ENCODE results near the gene DNAJB6. TPM values are rescaled to one million over a fixed set of nuclear protein-coding genes. Genes with fewer than 3 reads are reported as not detected.

The DNAJB6 gene
- total RNA-seq, 1 donor from 2014 or later, result 128 TPM

DNA sequence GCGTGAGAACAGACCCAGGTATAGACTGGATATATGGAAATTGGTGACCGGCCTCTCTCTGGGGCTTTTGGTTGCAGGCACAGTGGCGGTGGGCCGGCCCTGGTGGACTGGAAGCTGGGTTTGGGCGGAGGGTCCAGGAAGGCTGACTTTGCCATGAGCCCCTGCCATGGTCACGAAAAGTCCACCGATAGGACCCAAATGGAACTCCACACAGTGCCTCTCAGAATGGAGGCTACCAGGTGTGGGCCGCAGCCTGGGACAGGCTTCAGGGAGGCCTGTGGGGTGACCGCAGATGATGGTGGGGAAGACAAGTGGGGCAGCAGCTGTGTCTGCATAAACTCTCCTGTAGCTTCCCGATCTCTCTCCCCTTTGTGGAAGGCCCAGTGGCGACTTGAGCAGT lies 123.2 kb downstream of the DNAJB6 start:
- intact Hi-C loops (cut with micrococcal nuclease), result no loop called here
- Mint-ChIP-seq H3K27me3 (peaks cover 24% of the 10 kb centered on the region), H3K27ac (no peak overlapping the region), H3K9me3 (peaks cover 3% of the 10 kb centered on the region), H3K36me3 (ENCODE audit: low read depth) (no peaks in the 10 kb centered on the region), H3K4me3 (no peak overlapping the region), H3K4me1 (peaks cover 4% of the 10 kb centered on the region)
- DNase-seq, result peak; percentile 46

DNA sequence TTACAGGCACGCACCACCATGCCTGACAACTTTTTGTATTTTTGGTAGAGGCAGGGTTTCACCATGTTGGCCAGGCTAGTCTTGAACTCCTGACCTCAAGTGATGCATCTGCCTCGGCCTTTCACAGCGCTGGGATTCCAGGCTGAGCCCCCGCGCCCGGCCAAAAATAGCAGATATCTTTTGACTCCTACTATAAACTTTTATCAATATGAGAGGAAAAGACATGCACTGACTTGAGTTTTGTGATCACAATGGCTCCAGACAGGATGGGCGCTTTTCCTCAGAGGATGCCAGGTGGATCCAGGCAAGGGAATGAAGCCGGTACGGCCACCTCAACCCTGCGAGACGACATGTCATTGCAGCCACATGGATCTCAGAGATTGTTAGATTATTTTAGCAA lies 123.9 kb downstream of the DNAJB6 start:
- no peak overlapping the region for H3K27ac Mint-ChIP-seq
- no peaks in the 10 kb centered on the region for H3K36me3 Mint-ChIP-seq (ENCODE audit: low read depth)
- no peaks in the 10 kb centered on the region for H3K9me3 Mint-ChIP-seq
- intact Hi-C loops (cut with micrococcal nuclease), result no loop called here
- no peak overlapping the region for H3K4me3 Mint-ChIP-seq
- peak; percentile 40 for DNase-seq
- H3K4me1 Mint-ChIP-seq, result peaks cover 4% of the 10 kb centered on the region
- peaks cover 22% of the 10 kb centered on the region for H3K27me3 Mint-ChIP-seq

DNA sequence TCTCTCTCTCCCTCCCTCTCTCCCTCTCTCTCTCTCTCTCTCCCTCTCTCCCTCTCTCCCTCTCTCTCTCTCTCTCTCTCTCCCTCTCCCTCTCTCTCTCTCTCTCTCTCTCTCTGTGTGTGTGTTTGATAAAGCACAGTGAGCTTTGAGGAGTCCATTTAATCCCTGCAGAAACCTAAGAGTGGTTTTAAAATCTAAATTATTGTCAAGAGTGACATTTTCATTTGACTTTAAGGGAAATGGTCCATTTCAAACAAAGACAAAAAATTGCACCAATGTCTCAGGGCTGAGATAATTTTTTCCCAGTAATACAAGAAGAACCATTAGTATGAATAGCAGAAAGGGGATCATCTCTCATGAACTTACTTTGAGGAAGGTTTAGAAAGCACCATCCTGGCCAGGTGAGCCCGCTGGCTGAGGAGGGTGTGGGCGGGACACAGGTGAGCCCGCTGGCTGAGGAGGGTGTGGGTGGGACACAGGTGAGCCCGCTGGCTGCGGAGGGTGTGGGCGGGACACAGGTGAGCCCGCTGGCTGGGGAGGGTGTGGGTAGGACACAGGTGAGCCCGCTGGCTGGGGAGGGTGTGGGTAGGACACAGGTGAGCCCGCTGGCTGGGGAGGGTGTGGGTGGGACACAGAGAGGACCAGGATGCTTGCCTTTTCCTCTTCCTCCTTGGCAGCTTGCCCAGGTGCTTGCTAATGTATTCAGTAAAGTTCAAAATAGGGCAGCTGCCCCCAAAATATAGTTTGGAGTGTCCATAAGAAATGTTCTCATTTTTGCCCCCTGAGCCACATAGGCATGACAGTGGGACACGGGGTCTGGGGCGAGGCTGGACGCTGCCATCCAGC lies 125.0 kb downstream of the DNAJB6 start:
- Mint-ChIP-seq H3K27ac (no peak overlapping the region), H3K27me3 (peaks cover 18% of the 10 kb centered on the region), H3K36me3 (ENCODE audit: low read depth) (no peaks in the 10 kb centered on the region), H3K4me1 (peaks cover 4% of the 10 kb centered on the region), H3K9me3 (no peaks in the 10 kb centered on the region), H3K4me3 (no peak overlapping the region)
- DNase-seq, result no peak
- intact Hi-C loops (cut with micrococcal nuclease), result no loop called here

DNA sequence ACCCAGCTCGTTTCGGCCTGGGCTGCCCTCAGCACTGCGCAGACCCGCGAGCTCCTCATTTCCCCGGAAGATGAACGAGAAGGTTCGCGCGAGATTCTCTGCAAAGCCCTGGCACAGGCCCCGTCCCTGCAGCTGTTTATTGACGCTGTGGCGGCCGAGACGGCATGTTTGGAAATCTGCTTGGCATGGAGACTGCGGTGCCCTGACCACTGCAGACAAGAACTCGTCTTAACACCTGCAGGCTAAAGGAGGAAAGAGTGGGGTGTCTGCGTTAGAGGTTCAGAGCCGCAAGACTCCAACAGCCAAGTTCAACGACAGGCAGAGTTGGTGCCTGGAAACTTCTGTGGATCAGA lies 125.6 kb downstream of the DNAJB6 start:
- no peak for DNase-seq
- intact Hi-C loops (cut with micrococcal nuclease), result no loop called here

DNA sequence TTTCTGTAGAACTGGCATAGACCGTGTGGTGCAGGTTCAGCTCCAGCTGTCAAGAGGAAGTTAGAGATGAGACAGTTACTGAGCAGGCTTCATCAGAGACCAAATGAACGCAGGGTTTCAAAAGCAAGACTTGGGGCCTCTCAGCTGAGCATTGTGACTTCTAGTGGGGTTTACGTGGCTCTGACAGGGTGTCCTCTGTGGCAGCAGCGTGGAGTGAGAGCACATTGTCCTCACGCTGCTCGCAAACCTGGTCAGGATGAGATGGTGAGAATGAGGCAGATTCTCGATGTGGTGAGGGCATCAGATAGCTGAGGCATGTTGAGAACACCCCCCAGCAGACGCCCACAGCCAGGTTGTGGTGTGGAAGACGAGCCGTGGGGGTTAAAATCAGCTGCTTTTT lies 126.0 kb downstream of the DNAJB6 start:
- peaks cover 4% of the 10 kb centered on the region for H3K4me1 Mint-ChIP-seq
- H3K27me3 Mint-ChIP-seq, result peaks cover 12% of the 10 kb centered on the region
- DNase-seq, result no peak
- intact Hi-C loops (cut with micrococcal nuclease), result no loop called here
- no peak overlapping the region for H3K4me3 Mint-ChIP-seq
- H3K9me3 Mint-ChIP-seq, result no peaks in the 10 kb centered on the region
- no peaks in the 10 kb centered on the region for H3K36me3 Mint-ChIP-seq (ENCODE audit: low read depth)
- no peak overlapping the region for H3K27ac Mint-ChIP-seq

More for the DNA sequence above, 125.6 kb downstream of the DNAJB6 start:
- Mint-ChIP-seq H3K27me3 (peaks cover 14% of the 10 kb centered on the region), H3K4me3 (no peak overlapping the region), H3K36me3 (ENCODE audit: low read depth) (no peaks in the 10 kb centered on the region), H3K27ac (no peak overlapping the region), H3K4me1 (peaks cover 4% of the 10 kb centered on the region), H3K9me3 (no peaks in the 10 kb centered on the region)

DNA sequence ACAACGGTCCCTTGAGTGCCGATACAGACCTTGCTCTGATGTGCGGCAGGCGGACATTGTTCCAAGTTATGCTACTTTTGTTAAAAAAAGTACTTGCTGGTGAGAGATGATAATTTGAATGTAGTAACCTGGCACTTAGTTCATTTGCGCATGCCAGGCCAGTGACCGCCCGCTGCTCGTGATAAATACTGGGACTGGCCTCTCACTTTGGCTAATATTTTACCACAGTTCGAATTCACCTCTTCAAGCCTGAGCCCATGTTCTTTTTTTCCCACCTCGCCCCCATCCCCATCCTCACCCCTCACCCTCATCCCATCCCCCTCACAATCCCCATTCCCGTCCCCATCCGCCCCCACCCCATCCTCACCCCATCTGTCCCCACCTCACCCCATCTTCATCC lies 126.4 kb downstream of the DNAJB6 start:
- H3K4me1 Mint-ChIP-seq, result peaks cover 4% of the 10 kb centered on the region
- peaks cover 10% of the 10 kb centered on the region for H3K27me3 Mint-ChIP-seq
- H3K9me3 Mint-ChIP-seq, result no peaks in the 10 kb centered on the region
- H3K36me3 Mint-ChIP-seq (ENCODE audit: low read depth), result no peaks in the 10 kb centered on the region
- DNase-seq, result no peak
- H3K27ac Mint-ChIP-seq, result no peak overlapping the region
- intact Hi-C loops (cut with micrococcal nuclease), result no loop called here
- no peak overlapping the region for H3K4me3 Mint-ChIP-seq

DNA sequence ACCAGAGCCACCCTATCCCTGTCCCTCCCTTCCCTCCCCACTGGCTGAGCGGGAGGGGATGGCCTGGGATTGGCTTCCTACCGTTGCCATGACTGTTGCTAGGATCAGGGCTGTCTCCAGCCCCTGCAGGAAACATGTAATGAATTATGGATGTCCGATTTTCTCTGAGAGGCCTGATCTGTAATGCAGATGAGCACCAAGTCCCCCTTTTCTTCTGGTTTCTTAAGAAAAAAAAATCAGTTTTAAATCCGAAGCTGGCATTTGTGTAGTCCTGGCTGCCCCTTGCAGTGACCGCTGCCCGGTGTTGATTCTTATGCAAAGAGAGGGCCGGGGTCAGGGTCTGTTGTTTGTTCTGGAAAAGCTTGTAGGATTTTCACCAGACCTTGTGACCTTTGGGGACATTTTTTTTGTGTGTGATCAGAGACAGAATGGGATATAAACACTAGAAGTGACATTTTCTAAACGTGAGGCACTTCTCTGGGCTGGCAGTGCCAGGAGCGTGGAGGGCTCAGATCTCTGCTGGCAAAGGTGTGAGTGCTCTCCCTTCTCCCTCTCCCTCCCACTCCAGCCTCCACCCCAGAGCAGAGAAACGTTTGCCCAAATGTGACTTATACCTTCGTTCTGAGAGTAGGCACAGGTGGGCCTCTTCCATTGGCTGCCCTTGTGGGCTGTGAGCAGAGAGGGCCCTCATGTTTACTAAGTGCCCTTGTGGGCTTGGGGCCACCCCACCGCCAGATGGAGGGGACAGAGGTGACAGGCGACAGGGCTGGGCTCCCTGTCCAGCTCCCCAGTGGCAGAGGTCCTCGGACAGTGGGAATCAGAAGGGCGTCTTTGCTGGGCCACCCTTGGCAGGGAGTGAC lies 127.5 kb downstream of the DNAJB6 start:
- intact Hi-C loops (cut with micrococcal nuclease), result no loop called here
- Mint-ChIP-seq H3K4me1 (peaks cover 4% of the 10 kb centered on the region), H3K36me3 (ENCODE audit: low read depth) (no peaks in the 10 kb centered on the region), H3K27me3 (peaks cover 10% of the 10 kb centered on the region), H3K27ac (no peak overlapping the region), H3K4me3 (no peak overlapping the region), H3K9me3 (no peaks in the 10 kb centered on the region)
- DNase-seq, result no peak

DNA sequence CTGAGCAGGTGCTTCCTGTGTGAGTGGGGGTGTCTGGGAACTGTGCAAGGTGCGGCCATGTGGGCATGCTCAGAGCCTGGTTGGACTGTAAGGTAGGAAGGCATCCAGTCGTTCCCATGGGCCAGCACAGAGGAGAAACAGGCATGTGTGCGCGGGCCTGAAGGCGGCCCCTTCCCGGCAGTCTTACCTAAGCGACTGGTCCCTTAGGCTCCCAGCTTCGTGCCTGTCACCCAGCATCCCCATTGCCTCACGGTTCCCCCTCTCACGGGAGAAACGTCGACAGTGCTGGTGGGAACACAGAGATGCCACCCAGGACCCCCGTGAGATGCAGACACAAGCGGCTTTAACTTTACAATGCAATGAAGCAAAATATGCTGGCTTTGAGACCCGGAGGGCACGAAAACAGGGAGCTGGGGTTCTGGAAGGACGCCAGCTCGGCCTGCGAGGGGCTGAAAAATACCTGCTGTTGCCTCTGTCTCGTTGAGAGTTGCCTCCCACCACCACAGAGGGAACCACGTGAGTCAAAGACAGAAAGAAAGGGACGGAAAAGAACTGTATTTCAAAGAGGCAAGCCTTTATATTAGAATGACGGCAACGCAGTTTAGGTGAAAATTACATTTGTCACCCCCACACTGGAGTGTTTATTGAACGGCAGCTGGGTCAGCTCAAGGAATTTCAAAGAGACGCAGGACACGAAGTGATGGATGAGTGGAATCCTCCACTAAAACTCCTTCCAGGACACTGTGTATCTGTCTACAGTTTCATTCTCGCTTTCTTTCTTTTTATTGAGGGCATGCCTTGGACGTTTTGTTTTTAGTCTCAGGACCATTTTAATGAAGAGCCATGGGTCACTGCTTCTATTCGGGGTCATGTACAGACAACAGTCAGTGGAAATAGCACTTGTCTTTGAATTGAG lies 128.4 kb downstream of the DNAJB6 start:
- Mint-ChIP-seq H3K27me3 (peaks cover 10% of the 10 kb centered on the region), H3K36me3 (ENCODE audit: low read depth) (no peaks in the 10 kb centered on the region), H3K9me3 (no peaks in the 10 kb centered on the region), H3K27ac (no peak overlapping the region), H3K4me1 (peaks cover 4% of the 10 kb centered on the region), H3K4me3 (no peak overlapping the region)
- intact Hi-C loops (cut with micrococcal nuclease), result no loop called here
- DNase-seq, result no peak

DNA sequence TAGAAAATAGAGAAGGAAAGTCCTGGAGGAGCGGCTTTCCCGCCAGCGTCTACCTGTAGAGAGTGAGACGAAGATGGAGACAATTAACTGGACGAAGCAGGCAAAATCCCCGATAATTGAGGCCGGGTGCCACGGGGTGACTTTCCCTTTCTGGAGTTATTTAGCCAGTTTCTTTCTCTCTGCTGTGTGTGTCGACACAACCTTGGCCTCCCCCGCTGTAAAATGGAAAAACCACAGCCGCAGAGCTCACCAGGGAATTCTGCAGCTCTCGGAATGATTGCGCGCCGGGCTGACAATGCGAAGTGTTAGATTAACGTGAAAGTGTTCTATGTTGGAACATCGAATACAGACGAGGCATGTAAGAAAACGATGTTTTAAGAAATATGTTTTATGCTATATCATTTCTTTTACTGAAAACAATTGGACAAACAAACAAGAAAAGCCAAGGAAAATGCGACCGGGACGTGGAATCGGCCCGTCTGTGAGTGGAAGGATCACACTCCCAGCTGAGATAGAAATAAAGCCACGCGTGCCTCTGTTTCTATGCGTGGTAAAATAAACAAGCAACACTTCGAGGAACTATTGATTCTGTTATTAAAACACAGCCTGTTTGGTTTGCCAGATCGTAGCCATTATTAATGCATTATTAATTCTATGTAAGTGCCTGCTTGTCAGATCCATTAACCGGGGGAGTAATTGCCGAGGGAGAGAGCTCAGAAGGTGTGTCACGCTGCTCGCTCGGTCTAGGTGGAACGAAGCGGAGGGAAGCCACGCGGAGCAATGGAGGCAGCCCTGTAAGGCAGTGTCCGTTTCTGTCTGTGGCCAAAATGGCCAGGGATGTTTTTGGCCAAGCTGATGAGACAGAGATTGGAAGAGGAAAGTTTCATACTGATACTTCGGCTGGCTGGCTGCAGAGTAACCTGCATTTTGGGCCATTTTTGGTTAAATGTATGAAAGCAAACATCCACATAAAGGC lies 129.4 kb downstream of the DNAJB6 start:
- no peaks in the 10 kb centered on the region for H3K36me3 Mint-ChIP-seq (ENCODE audit: low read depth)
- no peak for DNase-seq
- no peak overlapping the region for H3K4me3 Mint-ChIP-seq
- intact Hi-C loops (cut with micrococcal nuclease), result no loop called here
- H3K27me3 Mint-ChIP-seq, result peaks cover 10% of the 10 kb centered on the region
- H3K27ac Mint-ChIP-seq, result no peak overlapping the region
- H3K4me1 Mint-ChIP-seq, result peaks cover 11% of the 10 kb centered on the region
- H3K9me3 Mint-ChIP-seq, result no peaks in the 10 kb centered on the region

DNA sequence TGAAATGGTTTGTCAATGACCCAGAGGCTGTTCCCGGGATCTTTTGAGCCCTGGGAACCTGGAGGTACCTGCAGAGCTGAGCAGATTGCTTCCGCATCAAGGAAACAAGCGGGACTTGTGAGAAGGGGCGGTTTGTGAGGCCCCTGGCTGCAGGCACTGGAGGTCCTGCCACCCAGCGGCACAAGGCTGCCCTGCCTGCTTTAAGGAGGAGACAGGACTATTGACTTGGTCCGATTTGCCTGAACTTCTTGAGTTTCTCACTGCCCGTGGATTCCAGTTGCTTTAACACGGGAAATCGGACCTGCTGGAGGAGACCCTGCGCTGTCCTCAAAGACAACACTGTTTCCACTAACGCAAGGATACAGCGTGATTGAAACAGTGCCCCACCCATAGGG lies 130.1 kb downstream of the DNAJB6 start:
- H3K4me3 Mint-ChIP-seq, result no peak overlapping the region

More for the DNA sequence above, 130.1 kb downstream of the DNAJB6 start:
- Mint-ChIP-seq H3K36me3 (ENCODE audit: low read depth) (no peaks in the 10 kb centered on the region), H3K4me1 (peaks cover 15% of the 10 kb centered on the region), H3K27ac (no peak overlapping the region), H3K9me3 (no peaks in the 10 kb centered on the region), H3K27me3 (peaks cover 7% of the 10 kb centered on the region)
- DNase-seq, result no peak
- intact Hi-C loops (cut with micrococcal nuclease), result no loop called here

Data from activated CD4-positive, alpha-beta T cell treated with anti-CD3 and anti-CD28 coated beads, Interleukin-2, amount 10 ng/mL, durations not matched to agents 24 days and 14 days (primary cell).